GM12865 (cell line): ENCODE measurements around the gene CDH1.

Experiments
- DNase-seq: peaks from one replicate; pipeline ENCODE4 v3.0.0; 2010; ENCODE audit warnings: low read depth
- H3K4me3 ChIP-seq: 2 replicates; pipeline ENCODE4 v1.5.1; 2011; ENCODE audit warnings: mild to moderate bottlenecking, low read depth, low read length, control low read depth
- CTCF ChIP-seq: IDR thresholded peaks from 2 replicates; pipeline ENCODE4 v1.5.1; 2011; ENCODE audit warnings: low read length, control low read depth, low read depth, inconsistent platforms; ENCODE audit not compliant: insufficient read depth; ENCODE audit errors: missing control alignments

CDH1 gene

GRCh38 chr16:68843482-68844210 lies 106.6 kb downstream of the CDH1 start, which contains the start of gene TANGO6:
Gene TANGO6 (plus strand): TSS chr16:68843531. CDS start chr16:68843618, 87 bp downstream.
- H3K4me3 ChIP-seq, result peak within 1 kb of the TSS; percentile 65
- DNase-seq, result peak; percentile 92
- TF ChIP-seq CTCF, result peak; percentile 33

DNA sequence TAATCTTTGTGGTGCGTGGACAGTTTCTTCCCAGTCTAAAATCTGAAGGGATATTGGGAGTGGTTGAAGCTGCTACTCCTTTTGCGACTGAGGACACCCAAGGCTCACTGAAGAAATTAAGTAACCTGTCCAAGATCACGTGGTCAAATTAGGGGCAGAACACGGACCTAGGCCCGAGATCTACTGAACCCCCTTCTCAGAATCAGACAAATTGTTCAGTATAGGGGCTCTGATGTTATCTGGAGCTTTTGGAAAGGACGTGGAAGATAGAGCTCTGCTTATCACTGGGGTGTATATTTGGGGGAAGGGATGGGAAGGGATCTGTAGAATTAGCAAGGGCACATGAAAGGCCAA lies 107.1 kb downstream of the CDH1 start:
- H3K4me3 ChIP-seq, result peak overlapping the region; percentile 65
- DNase-seq, result no peak
- no peak for TF ChIP-seq CTCF

- DNase-seq, result no peak
- no peak overlapping the region for H3K4me3 ChIP-seq
- no peak for TF ChIP-seq CTCF
Measured at GRCh38 chr16:68848786-68849185, 111.7 kb downstream of the CDH1 start.

DNA sequence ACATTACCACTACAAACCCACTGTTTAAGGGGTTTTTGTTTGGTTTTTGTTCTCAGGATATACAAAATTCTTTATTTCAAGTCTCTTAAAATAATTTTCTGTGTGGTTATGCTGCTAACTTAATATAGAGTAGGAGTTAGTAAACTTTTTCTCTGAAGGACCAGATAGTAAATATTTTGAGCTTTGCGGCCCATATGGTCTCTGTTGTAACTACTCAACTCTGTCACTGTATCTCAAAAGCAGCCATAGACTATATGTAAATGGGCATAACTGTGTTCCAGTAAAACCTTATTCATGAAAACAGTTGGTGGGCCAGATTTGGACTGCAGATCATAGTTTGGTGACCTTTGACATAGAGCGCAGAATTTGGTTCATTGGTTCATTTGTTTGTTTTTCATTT lies 113.4 kb downstream of the CDH1 start:
- DNase-seq, result no peak
- no peak for TF ChIP-seq CTCF
- H3K4me3 ChIP-seq, result no peak overlapping the region

- H3K4me3 ChIP-seq, result no peak overlapping the region
- TF ChIP-seq CTCF, result no peak
- no peak for DNase-seq
Measured at GRCh38 chr16:68851601-68852000, 114.5 kb downstream of the CDH1 start.

DNA sequence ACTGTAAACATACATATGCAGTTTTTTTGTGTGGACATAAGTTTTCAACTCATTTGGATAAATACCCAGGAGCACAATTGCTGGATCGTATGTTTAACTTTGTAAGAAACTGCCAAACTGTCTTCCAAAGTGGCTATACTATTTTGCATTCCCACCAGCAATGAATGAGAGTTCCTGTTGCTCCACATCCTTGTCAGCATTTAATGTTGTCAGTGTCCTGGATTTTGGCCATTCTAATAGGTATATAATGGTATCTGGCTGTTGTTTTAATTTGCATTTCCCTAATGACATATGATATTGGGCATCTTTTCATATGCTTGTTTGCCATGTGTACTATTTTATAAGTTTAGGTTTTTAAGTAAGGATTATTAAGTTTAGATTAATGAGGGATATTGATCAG lies 120.4 kb downstream of the CDH1 start:
- no peak overlapping the region for H3K4me3 ChIP-seq
- DNase-seq, result no peak
- TF ChIP-seq CTCF, result no peak

GRCh38 chr16:68859828-68860227 lies 122.7 kb downstream of the CDH1 start:
- TF ChIP-seq CTCF, result no peak
- H3K4me3 ChIP-seq, result no peak overlapping the region
- DNase-seq, result no peak
